T47D (cell line): ENCODE measurements around the gene MYEOV.

Source experiments
- DNase-seq, 2 experiments: peaks; one replicate each; pipeline versions ENCODE4 v3.0.0 to v3.0.0-alpha.2; 2011 to 2012; ENCODE audit warnings: low read depth in 1 of 2, low spot score in 1 of 2
- JUND ChIP-seq: IDR thresholded peaks from 2 replicates; pipeline ENCODE4 v1.6.1; 2012; ENCODE audit warnings: low read depth
- in situ Hi-C: cut with HindIII; loops from 2 replicates; pipeline ENCODE4 v1.10.0; 2016; ENCODE audit warnings: low sequenced_read_pairs, low pct_unique_long_range_greater_than_20kb

MYEOV gene

GRCh38 chr11:69310934-69311766 lies 17.2 kb downstream of the MYEOV start:
- TF ChIP-seq JUND = no peak
- no peak for DNase-seq
- in situ Hi-C loops = no loop called here

- no peak for DNase-seq
- TF ChIP-seq JUND = no peak
- in situ Hi-C loops = no loop called here
Measured at GRCh38 chr11:69311767-69312385, 17.9 kb downstream of the MYEOV start.

- no peak for DNase-seq
- no peak for TF ChIP-seq JUND
- in situ Hi-C loops = no loop called here
Measured at GRCh38 chr11:69312453-69313404, 18.8 kb downstream of the MYEOV start.

GRCh38 chr11:69313992-69314391 lies 20.0 kb downstream of the MYEOV start:
- no peak for TF ChIP-seq JUND
- no peak for DNase-seq
- in situ Hi-C loops = no loop called here

- in situ Hi-C loops = no loop called here
- no peak for DNase-seq
- TF ChIP-seq JUND = no peak
Measured at GRCh38 chr11:69314555-69314954, 20.6 kb downstream of the MYEOV start.

GRCh38 chr11:69316956-69317355 lies 23.0 kb downstream of the MYEOV start:
- no peak for TF ChIP-seq JUND
- in situ Hi-C loops = no loop called here
- no peak for DNase-seq

GRCh38 chr11:69317401-69318092 lies 23.6 kb downstream of the MYEOV start:
- no peak for DNase-seq
- TF ChIP-seq JUND = no peak
- in situ Hi-C loops = no loop called here

- TF ChIP-seq JUND = no peak
- no peak for DNase-seq
- in situ Hi-C loops = no loop called here
Measured at GRCh38 chr11:69318093-69318420, 24.1 kb downstream of the MYEOV start.

- TF ChIP-seq JUND = no peak
- no peak for DNase-seq
- in situ Hi-C loops = no loop called here
Measured at GRCh38 chr11:69319255-69320106, 25.5 kb downstream of the MYEOV start.

- TF ChIP-seq JUND = no peak
- DNase-seq = no peak
- in situ Hi-C loops = no loop called here
Measured at GRCh38 chr11:69320326-69320725, 26.4 kb downstream of the MYEOV start.
